MM.1S (cell line): ENCODE measurements around the gene TAC4.
A peak's percentile ranks its signal among the peaks of the same experiment; 100 is the strongest.

Experiments
- DNase-seq: peaks from one replicate; pipeline ENCODE4 v3.0.0-alpha.2; 2015
- H2AFZ ChIP-seq: fragments of 300-600 bp; sonication (generic); 2 replicates; pipeline ENCODE4 v1.6.0; 2016; ENCODE audit warnings: antibody characterized with exemption, low read length
- H3F3A ChIP-seq: fragments of 300-600 bp; sonication (generic); 2 replicates; pipeline ENCODE4 v1.6.1; 2016; ENCODE audit warnings: mild to moderate bottlenecking, antibody characterized with exemption, low read length, moderate library complexity, mixed read lengths; ENCODE audit not compliant: insufficient read depth
- H3K27ac ChIP-seq: fragments of 300-600 bp; sonication (generic); 2 replicates; pipeline ENCODE4 v1.5.1; 2016; ENCODE audit warnings: mild to moderate bottlenecking, low read length
- H3K27me3 ChIP-seq: fragments of 300-600 bp; sonication (generic); replicated peaks from 2 replicates; pipeline ENCODE4 v1.6.0; 2016; ENCODE audit warnings: low read length; ENCODE audit not compliant: insufficient read depth
- H3K36me3 ChIP-seq: fragments of 300-600 bp; sonication (generic); replicated peaks from 2 replicates; pipeline ENCODE4 v1.6.1; 2016; ENCODE audit warnings: mild to moderate bottlenecking, low read length, mixed read lengths; ENCODE audit not compliant: insufficient read depth
- H3K4me1 ChIP-seq: fragments of 300-600 bp; sonication (generic); 2 replicates; pipeline ENCODE4 v1.6.1; 2016; ENCODE audit warnings: low read length, mixed read lengths
- H3K4me2 ChIP-seq: fragments of 300-600 bp; sonication (generic); 2 replicates; pipeline ENCODE4 v1.6.0; 2016; ENCODE audit warnings: low read depth, low read length
- H3K4me3 ChIP-seq: fragments of 300-600 bp; sonication (generic); 2 replicates; pipeline ENCODE4 v1.5.1; 2016; ENCODE audit warnings: low read length, mixed read lengths
- H3K79me2 ChIP-seq: fragments of 300-600 bp; sonication (generic); 2 replicates; pipeline ENCODE4 v1.6.1; 2016; ENCODE audit warnings: mixed run types, low read length, mixed read lengths
- H3K9ac ChIP-seq: fragments of 300-600 bp; sonication (generic); 2 replicates; pipeline ENCODE4 v1.6.1; 2016; ENCODE audit warnings: low read length, mixed read lengths
- H3K9me2 ChIP-seq: fragments of 300-600 bp; sonication (generic); replicated peaks from 2 replicates; pipeline ENCODE4 v1.6.1; 2016; ENCODE audit warnings: mild to moderate bottlenecking, low read length, mixed read lengths; ENCODE audit not compliant: insufficient read depth
- H3K9me3 ChIP-seq: fragments of 300-600 bp; sonication (generic); replicated peaks from 2 replicates; pipeline ENCODE4 v1.6.1; 2016; ENCODE audit warnings: mild to moderate bottlenecking, low read length, mixed read lengths; ENCODE audit not compliant: insufficient read depth
- H4K20me1 ChIP-seq: fragments of 300-600 bp; sonication (generic); 2 replicates; pipeline ENCODE4 v1.6.1; 2016; ENCODE audit warnings: mild to moderate bottlenecking, low read length, moderate library complexity, mixed read lengths; ENCODE audit not compliant: insufficient read depth
- EZH2 ChIP-seq: fragments of 300-600 bp; sonication (generic); optimal IDR thresholded peaks from 2 replicates; pipeline ENCODE3; 2017; ENCODE audit warnings: low read depth, mild to moderate bottlenecking, antibody characterized with exemption, low read length, mixed read lengths
- EZH2phosphoT487 ChIP-seq: fragments of 300-600 bp; sonication (generic); IDR thresholded peaks from 2 replicates; pipeline ENCODE4 v1.6.1; 2018; ENCODE audit warnings: antibody characterized with exemption, low read length
- TF ChIP-seq, protein P1 (sequence below): fragments of 300-600 bp; sonication (generic); IDR thresholded peaks from 2 replicates; pipeline ENCODE4 v1.5.1; 2016; ENCODE audit warnings: antibody characterized with exemption, low read length, mixed read lengths

TAC4 gene

DNA sequence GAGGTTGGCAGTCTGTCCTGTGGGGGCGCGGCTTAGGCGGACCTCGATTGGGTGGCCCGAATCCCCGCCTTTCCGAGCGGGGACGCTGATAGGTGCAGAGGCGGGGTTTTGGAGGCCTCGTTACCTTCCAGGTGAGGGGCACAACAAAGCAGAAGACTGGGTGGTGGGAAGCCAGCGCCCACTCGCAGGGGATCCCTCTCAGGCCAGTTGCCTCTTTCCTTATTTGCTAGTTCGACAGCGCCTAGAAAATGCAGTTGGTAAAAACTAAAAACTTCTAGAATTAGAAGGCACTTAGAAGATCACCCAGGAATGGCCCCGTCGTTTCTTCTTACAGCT, 58.7 kb downstream of the TAC4 start:
- Histone ChIP-seq H3K9ac (no peak overlapping the region), H3K9me2 (no peaks in the 10 kb centered on the region), H3K27me3 (no peaks in the 10 kb centered on the region), H3K4me3 (peak overlapping the region; percentile 99), H3K9me3 (no peaks in the 10 kb centered on the region), H3K79me2 (peaks cover 64% of the 10 kb centered on the region), H2AFZ (no peak overlapping the region), H3K4me2 (peak overlapping the region; percentile 84), H3K4me1 (peaks cover 12% of the 10 kb centered on the region), H3K36me3 (peaks cover 7% of the 10 kb centered on the region; the same call in 1 of the 2 replicates), H4K20me1 (peaks cover 19% of the 10 kb centered on the region), H3F3A (peaks cover 5% of the 10 kb centered on the region), H3K27ac (no peak overlapping the region)
- no peak for DNase-seq
- TF ChIP-seq EZH2 (no peak), EZH2phosphoT487 (no peak)
- TF ChIP-seq, protein P1, sequence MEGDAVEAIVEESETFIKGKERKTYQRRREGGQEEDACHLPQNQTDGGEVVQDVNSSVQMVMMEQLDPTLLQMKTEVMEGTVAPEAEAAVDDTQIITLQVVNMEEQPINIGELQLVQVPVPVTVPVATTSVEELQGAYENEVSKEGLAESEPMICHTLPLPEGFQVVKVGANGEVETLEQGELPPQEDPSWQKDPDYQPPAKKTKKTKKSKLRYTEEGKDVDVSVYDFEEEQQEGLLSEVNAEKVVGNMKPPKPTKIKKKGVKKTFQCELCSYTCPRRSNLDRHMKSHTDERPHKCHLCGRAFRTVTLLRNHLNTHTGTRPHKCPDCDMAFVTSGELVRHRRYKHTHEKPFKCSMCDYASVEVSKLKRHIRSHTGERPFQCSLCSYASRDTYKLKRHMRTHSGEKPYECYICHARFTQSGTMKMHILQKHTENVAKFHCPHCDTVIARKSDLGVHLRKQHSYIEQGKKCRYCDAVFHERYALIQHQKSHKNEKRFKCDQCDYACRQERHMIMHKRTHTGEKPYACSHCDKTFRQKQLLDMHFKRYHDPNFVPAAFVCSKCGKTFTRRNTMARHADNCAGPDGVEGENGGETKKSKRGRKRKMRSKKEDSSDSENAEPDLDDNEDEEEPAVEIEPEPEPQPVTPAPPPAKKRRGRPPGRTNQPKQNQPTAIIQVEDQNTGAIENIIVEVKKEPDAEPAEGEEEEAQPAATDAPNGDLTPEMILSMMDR: no peak

DNA sequence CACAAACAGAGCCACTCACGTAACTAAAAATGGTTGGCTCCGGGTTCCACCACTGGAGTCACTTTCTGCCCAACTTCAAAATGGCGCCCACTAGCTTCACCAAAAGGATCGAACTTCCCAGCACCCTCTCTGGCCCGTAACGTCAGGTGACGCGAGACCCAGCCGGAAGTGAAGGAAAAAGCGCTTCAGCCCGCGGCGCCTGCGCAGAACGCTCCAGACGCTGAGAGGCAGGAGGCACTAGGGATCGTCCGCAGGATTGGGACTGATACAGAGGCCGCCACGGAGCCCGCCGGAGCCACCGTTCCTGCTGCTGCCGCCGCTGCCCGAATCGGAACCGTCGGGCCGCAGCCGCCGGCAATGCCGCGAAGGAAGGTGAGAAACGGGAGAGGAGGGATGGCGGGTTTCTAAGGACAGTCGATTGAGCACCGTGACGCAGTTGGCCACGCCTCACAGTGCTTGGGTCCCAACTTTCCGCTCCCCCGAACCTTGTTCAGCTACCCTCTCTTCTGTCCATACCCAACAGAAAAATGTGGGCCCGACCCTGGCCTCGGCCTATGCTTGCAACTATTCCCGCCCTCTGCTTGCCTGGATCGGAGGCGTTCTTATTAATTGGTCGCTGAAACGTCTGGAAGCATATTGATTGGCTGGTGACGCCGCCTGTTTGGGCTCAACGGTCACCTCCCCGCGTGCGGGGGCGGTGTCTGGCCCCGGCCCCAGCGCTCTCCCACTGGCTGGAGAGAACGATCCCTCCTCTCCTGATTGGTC, 59.2 kb downstream of the TAC4 start, which contains the start of gene KAT7:
KAT7 (plus strand) TSS at position 204 of the 765 bp plus-strand sequence; CDS start at position 358, 154 bp downstream.
- H3K4me2 ChIP-seq: peak within 1 kb of the TSS; percentile 94
- peak; percentile 99 for DNase-seq
- H3K9me3 ChIP-seq: no peaks in the 10 kb centered on the region
- TF ChIP-seq EZH2: no peak
- TF ChIP-seq, protein P1: no peak
- no peak for TF ChIP-seq EZH2phosphoT487
- no peaks in the 10 kb centered on the region for H3K9me2 ChIP-seq
- peak within 1 kb of the TSS; percentile 82 for H2AFZ ChIP-seq
- H3K4me3 ChIP-seq: peak within 1 kb of the TSS; percentile 99
- peaks cover 5% of the 10 kb centered on the region for H3F3A ChIP-seq
- H3K9ac ChIP-seq: peak within 1 kb of the TSS; percentile 99
- peaks cover 3% of the 10 kb centered on the region; the same call in 1 of the 2 replicates for H3K36me3 ChIP-seq
- peaks cover 12% of the 10 kb centered on the region for H3K4me1 ChIP-seq
- peak within 1 kb of the TSS; percentile 92 for H3K27ac ChIP-seq
- H3K79me2 ChIP-seq: peaks cover 58% of the 10 kb centered on the region
- no peaks in the 10 kb centered on the region for H3K27me3 ChIP-seq
- H4K20me1 ChIP-seq: peaks cover 19% of the 10 kb centered on the region
